MM.1S (cell line): ENCODE data around the gene CLDN4.

ENCODE experiments used
- EZH2 ChIP-seq: fragments of 300-600 bp; sonication (generic); optimal IDR thresholded peaks from 2 replicates; pipeline ENCODE3; 2017; ENCODE audit warnings: low read depth, mild to moderate bottlenecking, antibody characterized with exemption, low read length, mixed read lengths
- EZH2phosphoT487 ChIP-seq: fragments of 300-600 bp; sonication (generic); IDR thresholded peaks from 2 replicates; pipeline ENCODE4 v1.6.1; 2018; ENCODE audit warnings: antibody characterized with exemption, low read length
- TF ChIP-seq, protein P1 (sequence below): fragments of 300-600 bp; sonication (generic); IDR thresholded peaks from 2 replicates; pipeline ENCODE4 v1.5.1; 2016; ENCODE audit warnings: antibody characterized with exemption, low read length, mixed read lengths

DNA sequence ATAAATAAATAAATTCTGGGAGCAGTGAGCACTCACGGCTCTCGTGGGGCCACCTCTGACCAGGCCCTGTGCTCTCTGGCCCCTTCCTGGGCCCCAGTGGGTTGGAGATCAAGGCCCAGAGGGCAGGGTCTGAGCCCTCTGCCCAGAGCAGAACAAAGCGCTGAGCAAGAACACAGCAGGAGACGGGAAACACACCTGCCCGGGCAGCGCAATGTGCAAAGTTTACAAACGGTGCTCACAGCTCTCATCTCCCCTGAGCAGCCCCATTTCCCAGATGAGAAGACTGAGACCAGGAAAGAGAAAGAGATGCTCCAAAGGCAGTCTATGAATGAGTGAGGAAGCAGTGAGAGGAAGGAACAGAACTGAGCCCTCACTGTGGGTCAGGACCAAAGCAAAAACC, 8.5 kb downstream of the CLDN4 start:
- TF ChIP-seq, protein P1, sequence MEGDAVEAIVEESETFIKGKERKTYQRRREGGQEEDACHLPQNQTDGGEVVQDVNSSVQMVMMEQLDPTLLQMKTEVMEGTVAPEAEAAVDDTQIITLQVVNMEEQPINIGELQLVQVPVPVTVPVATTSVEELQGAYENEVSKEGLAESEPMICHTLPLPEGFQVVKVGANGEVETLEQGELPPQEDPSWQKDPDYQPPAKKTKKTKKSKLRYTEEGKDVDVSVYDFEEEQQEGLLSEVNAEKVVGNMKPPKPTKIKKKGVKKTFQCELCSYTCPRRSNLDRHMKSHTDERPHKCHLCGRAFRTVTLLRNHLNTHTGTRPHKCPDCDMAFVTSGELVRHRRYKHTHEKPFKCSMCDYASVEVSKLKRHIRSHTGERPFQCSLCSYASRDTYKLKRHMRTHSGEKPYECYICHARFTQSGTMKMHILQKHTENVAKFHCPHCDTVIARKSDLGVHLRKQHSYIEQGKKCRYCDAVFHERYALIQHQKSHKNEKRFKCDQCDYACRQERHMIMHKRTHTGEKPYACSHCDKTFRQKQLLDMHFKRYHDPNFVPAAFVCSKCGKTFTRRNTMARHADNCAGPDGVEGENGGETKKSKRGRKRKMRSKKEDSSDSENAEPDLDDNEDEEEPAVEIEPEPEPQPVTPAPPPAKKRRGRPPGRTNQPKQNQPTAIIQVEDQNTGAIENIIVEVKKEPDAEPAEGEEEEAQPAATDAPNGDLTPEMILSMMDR, result no peak
- no peak for TF ChIP-seq EZH2
- no peak for TF ChIP-seq EZH2phosphoT487
